BE2C (cell line): ENCODE measurements around the gene ANKRD2.
A peak's percentile ranks its signal among the peaks of the same experiment; 100 is the strongest.

Source experiments
- DNase-seq: peaks from one replicate; pipeline ENCODE4 v3.0.0-alpha.2; 2020
- H3K27me3 ChIP-seq: fragments of 250-450 bp; sonication (Bioruptor Pico); 2 replicates; pipeline ENCODE4 v1.5.1; 2020; ENCODE audit warnings: mild to moderate bottlenecking
- H3K36me3 ChIP-seq: fragments of 250-450 bp; sonication (Bioruptor Pico); 2 replicates; pipeline ENCODE4 v1.5.1; 2020; ENCODE audit warnings: mild to moderate bottlenecking
- H3K4me1 ChIP-seq: fragments of 250-450 bp; sonication (Bioruptor Pico); 2 replicates; pipeline ENCODE4 v1.5.1; 2020
- H3K4me3 ChIP-seq: 2 replicates; pipeline ENCODE4 v1.5.1; 2011; ENCODE audit warnings: low read depth, low read length
- H3K9me3 ChIP-seq: fragments of 250-450 bp; sonication (Bioruptor Pico); 2 replicates; pipeline ENCODE4 v1.5.1; 2020
- TF ChIP-seq, protein P1 (sequence below): IDR thresholded peaks from 2 replicates; pipeline ENCODE4 v1.5.1; 2012; ENCODE audit warnings: mild to moderate bottlenecking, low read depth, low read length

ANKRD2 gene

GRCh38 chr10:97538839-97539238 is 33.7 kb upstream of the ANKRD2 start:
- H3K36me3 ChIP-seq, result no peaks in the 10 kb centered on the region

GRCh38 chr10:97539523-97540200 is 32.9 kb upstream of the ANKRD2 start:
- Histone ChIP-seq H3K4me3 (no peak overlapping the region), H3K27me3 (no peaks in the 10 kb centered on the region), H3K36me3 (no peaks in the 10 kb centered on the region), H3K9me3 (no peaks in the 10 kb centered on the region), H3K4me1 (peaks cover 23% of the 10 kb centered on the region)
- TF ChIP-seq, protein P1, sequence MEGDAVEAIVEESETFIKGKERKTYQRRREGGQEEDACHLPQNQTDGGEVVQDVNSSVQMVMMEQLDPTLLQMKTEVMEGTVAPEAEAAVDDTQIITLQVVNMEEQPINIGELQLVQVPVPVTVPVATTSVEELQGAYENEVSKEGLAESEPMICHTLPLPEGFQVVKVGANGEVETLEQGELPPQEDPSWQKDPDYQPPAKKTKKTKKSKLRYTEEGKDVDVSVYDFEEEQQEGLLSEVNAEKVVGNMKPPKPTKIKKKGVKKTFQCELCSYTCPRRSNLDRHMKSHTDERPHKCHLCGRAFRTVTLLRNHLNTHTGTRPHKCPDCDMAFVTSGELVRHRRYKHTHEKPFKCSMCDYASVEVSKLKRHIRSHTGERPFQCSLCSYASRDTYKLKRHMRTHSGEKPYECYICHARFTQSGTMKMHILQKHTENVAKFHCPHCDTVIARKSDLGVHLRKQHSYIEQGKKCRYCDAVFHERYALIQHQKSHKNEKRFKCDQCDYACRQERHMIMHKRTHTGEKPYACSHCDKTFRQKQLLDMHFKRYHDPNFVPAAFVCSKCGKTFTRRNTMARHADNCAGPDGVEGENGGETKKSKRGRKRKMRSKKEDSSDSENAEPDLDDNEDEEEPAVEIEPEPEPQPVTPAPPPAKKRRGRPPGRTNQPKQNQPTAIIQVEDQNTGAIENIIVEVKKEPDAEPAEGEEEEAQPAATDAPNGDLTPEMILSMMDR, result no peak
- no peak for DNase-seq

More at GRCh38 chr10:97538839-97539238, 33.7 kb upstream of the ANKRD2 start:
- TF ChIP-seq, protein P1, result no peak
- no peaks in the 10 kb centered on the region for H3K9me3 ChIP-seq
- no peak overlapping the region for H3K4me3 ChIP-seq
- peak; percentile 45 for DNase-seq
- H3K27me3 ChIP-seq, result no peaks in the 10 kb centered on the region
- peaks cover 23% of the 10 kb centered on the region for H3K4me1 ChIP-seq

GRCh38 chr10:97540669-97541500 is 31.7 kb upstream of the ANKRD2 start:
- no peaks in the 10 kb centered on the region for H3K9me3 ChIP-seq
- no peaks in the 10 kb centered on the region for H3K36me3 ChIP-seq
- H3K4me1 ChIP-seq, result peaks cover 23% of the 10 kb centered on the region
- no peak for DNase-seq
- H3K27me3 ChIP-seq, result no peaks in the 10 kb centered on the region
- TF ChIP-seq, protein P1, result no peak
- no peak overlapping the region for H3K4me3 ChIP-seq

GRCh38 chr10:97542169-97543024 is 30.2 kb upstream of the ANKRD2 start:
- H3K4me1 ChIP-seq, result peaks cover 23% of the 10 kb centered on the region
- no peaks in the 10 kb centered on the region for H3K9me3 ChIP-seq
- H3K4me3 ChIP-seq, result no peak overlapping the region
- no peaks in the 10 kb centered on the region for H3K27me3 ChIP-seq
- H3K36me3 ChIP-seq, result no peaks in the 10 kb centered on the region
- TF ChIP-seq, protein P1, result no peak
- peak; percentile 51 for DNase-seq

- H3K27me3 ChIP-seq, result no peaks in the 10 kb centered on the region
- H3K9me3 ChIP-seq, result no peaks in the 10 kb centered on the region
- peak; percentile 66 for DNase-seq
- H3K36me3 ChIP-seq, result no peaks in the 10 kb centered on the region
- TF ChIP-seq, protein P1, result no peak
- H3K4me1 ChIP-seq, result peaks cover 23% of the 10 kb centered on the region
- no peak overlapping the region for H3K4me3 ChIP-seq
Observed at GRCh38 chr10:97543025-97543546, 29.5 kb upstream of the ANKRD2 start.
